Activated B cell treated with CpG ODN at 0.5 μM for 24 hours (primary cell): Measurements from ENCODE around the gene P2RX7. TPM values are rescaled to one million over a fixed set of nuclear protein-coding genes. Genes with fewer than 3 reads are reported as not detected.
A peak's percentile ranks its signal among the peaks of the same experiment; 100 is the strongest.
"Not testable (repeated sequence)": the region's sequence is repeated elsewhere in the genome, so short reads cannot be mapped to it uniquely, and the experiment has no call there.

Experiments
- ATAC-seq: fragments of 200-7000 bp; cut with Tn5 transposase; one replicate; pipeline ENCODE4 v1.10.0; 2021; ENCODE audit warnings: low read depth, mild to moderate bottlenecking, moderate library complexity
- CTCF ChIA-PET: fragments of 350-600 bp; sonication (Branson Sonifier 250); formaldehyde crosslinking; loops from one replicate; lab custom pipeline; 2021; ENCODE audit warnings: antibody characterized with exemption; lab: Charles Lee
- POLR2A ChIA-PET: fragments of 350-600 bp; sonication (Branson Sonifier 250); formaldehyde crosslinking; loops from one replicate; lab custom pipeline; 2021; ENCODE audit warnings: antibody characterized with exemption; lab: Charles Lee
- DNase-seq: peaks from one replicate; pipeline ENCODE4 v3.0.0; 2022
- H3K27ac Mint-ChIP-seq: one replicate; pipeline ENCODE4 v1.8.0; 2020; ENCODE audit warnings: mixed read lengths
- H3K27me3 Mint-ChIP-seq: one replicate; pipeline ENCODE4 v1.8.0; 2021; ENCODE audit warnings: mixed read lengths
- H3K36me3 Mint-ChIP-seq: one replicate; pipeline ENCODE4 v1.8.0; 2021; ENCODE audit warnings: low read depth, mixed read lengths
- H3K4me1 Mint-ChIP-seq: one replicate; pipeline ENCODE4 v1.8.0; 2021; ENCODE audit warnings: mixed read lengths
- H3K4me3 Mint-ChIP-seq: one replicate; pipeline ENCODE4 v1.8.0; 2020; ENCODE audit warnings: mild to moderate bottlenecking, mixed read lengths
- H3K9me3 Mint-ChIP-seq: one replicate; pipeline ENCODE4 v1.8.0; 2020; ENCODE audit warnings: mixed read lengths
- intact Hi-C: fragments of 100-400 bp; cut with micrococcal nuclease; formaldehyde crosslinking; loops from one replicate; pipeline ENCODE4 v1.15.1; 2024
- total RNA-seq: library from RNA; stranded (reverse); gene quantifications from 2 replicates; pipeline ENCODE4 v1.2.3, GENCODE V29; 2022
- TF ChIP-seq, protein P1 (sequence below): fragments of 200-600 bp; IDR thresholded peaks from one replicate; pipeline ENCODE4 v1.8.0; 2022; ENCODE audit warnings: antibody characterized with exemption, mild to moderate bottlenecking

P2RX7 gene
- total RNA-seq, 1 donor from 2014 or later: 5.3 TPM

GRCh38 chr12:121226399-121226798 lies 93.7 kb downstream of the P2RX7 start:
- H3K27ac Mint-ChIP-seq: no peak overlapping the region
- ATAC-seq (no peak), DNase-seq (no peak)
- POLR2A ChIA-PET: no interaction called here
- H3K27me3 Mint-ChIP-seq: no peaks in the 10 kb centered on the region
- H3K36me3 Mint-ChIP-seq: peaks cover 26% of the 10 kb centered on the region
- H3K4me3 Mint-ChIP-seq: no peak overlapping the region
- TF ChIP-seq, protein P1, sequence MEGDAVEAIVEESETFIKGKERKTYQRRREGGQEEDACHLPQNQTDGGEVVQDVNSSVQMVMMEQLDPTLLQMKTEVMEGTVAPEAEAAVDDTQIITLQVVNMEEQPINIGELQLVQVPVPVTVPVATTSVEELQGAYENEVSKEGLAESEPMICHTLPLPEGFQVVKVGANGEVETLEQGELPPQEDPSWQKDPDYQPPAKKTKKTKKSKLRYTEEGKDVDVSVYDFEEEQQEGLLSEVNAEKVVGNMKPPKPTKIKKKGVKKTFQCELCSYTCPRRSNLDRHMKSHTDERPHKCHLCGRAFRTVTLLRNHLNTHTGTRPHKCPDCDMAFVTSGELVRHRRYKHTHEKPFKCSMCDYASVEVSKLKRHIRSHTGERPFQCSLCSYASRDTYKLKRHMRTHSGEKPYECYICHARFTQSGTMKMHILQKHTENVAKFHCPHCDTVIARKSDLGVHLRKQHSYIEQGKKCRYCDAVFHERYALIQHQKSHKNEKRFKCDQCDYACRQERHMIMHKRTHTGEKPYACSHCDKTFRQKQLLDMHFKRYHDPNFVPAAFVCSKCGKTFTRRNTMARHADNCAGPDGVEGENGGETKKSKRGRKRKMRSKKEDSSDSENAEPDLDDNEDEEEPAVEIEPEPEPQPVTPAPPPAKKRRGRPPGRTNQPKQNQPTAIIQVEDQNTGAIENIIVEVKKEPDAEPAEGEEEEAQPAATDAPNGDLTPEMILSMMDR: no peak
- intact Hi-C loops: loop anchor here (2.0 kb wide), 1 partner anchor 16 kb away; the partner anchor contains the start of gene P2RX4
- peaks cover 38% of the 10 kb centered on the region for H3K4me1 Mint-ChIP-seq
- no peaks in the 10 kb centered on the region for H3K9me3 Mint-ChIP-seq
- CTCF ChIA-PET: no interaction called here

DNA sequence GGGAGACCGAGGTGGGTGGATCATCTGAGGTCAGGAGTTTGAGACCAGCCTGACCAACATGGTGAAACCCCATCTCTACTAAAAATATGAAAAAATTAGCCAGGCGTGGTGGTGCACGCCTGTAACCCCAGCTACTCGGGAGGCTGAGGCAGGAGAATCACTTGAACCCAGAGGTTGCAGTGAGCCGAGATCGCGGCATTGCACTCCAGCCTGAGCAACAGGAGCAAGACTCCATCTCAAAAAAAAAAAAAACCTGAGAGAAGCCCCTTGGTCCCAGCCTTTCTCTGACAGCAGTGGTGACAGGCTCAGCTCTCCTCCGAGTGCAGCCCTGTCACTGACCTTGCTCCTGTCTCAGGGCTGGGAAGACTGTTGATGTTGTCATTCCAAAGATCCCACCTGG lies 94.2 kb downstream of the P2RX7 start:
- H3K9me3 Mint-ChIP-seq, H3K27ac Mint-ChIP-seq, DNase-seq, H3K27me3 Mint-ChIP-seq, CTCF ChIA-PET: not testable (repeated sequence)
- peaks cover 38% of the 10 kb centered on the region for H3K4me1 Mint-ChIP-seq
- intact Hi-C loops: loop anchor here (2.0 kb wide), 1 partner anchor 16 kb away; the partner anchor contains the start of gene P2RX4
- peak; percentile 4 for ATAC-seq
- peaks cover 23% of the 10 kb centered on the region for H3K36me3 Mint-ChIP-seq
- H3K4me3 Mint-ChIP-seq: peak overlapping the region; percentile 9
- POLR2A ChIA-PET: interaction anchor here (0.7 to 0.8 kb wide), 2 partner anchors 13 to 691 kb away, joined by 3 to 4 read pairs; no protein-coding TSS in a partner anchor

DNA sequence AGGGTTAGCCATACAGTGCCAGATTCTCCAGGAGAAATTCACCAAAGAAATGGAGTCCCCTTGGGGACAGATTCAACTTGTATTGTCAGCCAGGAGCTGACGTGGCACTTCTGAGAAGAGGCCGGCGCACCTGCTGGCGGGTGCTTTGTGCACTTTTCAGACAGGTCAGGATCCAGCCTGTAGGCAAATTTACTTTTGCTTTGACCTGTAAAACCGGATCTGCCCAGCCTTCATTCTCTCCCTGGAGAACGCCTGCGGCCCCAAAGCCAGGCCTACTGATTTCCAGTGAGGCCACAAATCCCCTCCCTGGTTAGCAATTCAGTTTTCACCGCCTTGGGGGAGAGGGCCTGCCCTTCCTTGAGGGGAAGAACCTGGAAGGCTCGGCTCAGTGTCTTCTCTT lies 94.6 kb downstream of the P2RX7 start:
- H3K4me3 Mint-ChIP-seq: peak overlapping the region; percentile 9
- ATAC-seq (peak; percentile 70), DNase-seq (no peak)
- H3K27ac Mint-ChIP-seq: peak overlapping the region; percentile 68
- peaks cover 24% of the 10 kb centered on the region for H3K36me3 Mint-ChIP-seq
- intact Hi-C loops: loop anchor here (2.0 kb wide), 1 partner anchor 16 kb away; the partner anchor contains the start of gene P2RX4
- TF ChIP-seq, protein P1: no peak
- CTCF ChIA-PET: no interaction called here
- no peaks in the 10 kb centered on the region for H3K9me3 Mint-ChIP-seq
- H3K27me3 Mint-ChIP-seq: no peaks in the 10 kb centered on the region
- POLR2A ChIA-PET: interaction anchor here (0.6 to 0.8 kb wide), 3 partner anchors 13 to 758 kb away, joined by 3 to 6 read pairs (median 4); no protein-coding TSS in a partner anchor
- H3K4me1 Mint-ChIP-seq: peaks cover 37% of the 10 kb centered on the region

GRCh38 chr12:121228919-121229665 lies 96.4 kb downstream of the P2RX7 start:
- H3K4me3 Mint-ChIP-seq: no peak overlapping the region
- H3K27me3 Mint-ChIP-seq: no peaks in the 10 kb centered on the region
- no peak for ATAC-seq
- CTCF ChIA-PET: interaction anchor here (0.5 to 2.0 kb wide), 3 partner anchors 54 to 169 kb away, joined by 3 to 6 read pairs (median 4); no protein-coding TSS in a partner anchor
- H3K27ac Mint-ChIP-seq: no peak overlapping the region
- intact Hi-C loops: no loop called here
- TF ChIP-seq, protein P1: no peak
- POLR2A ChIA-PET: no interaction called here
- no peaks in the 10 kb centered on the region for H3K9me3 Mint-ChIP-seq
- DNase-seq: no peak
- H3K36me3 Mint-ChIP-seq: peaks cover 37% of the 10 kb centered on the region
- peaks cover 19% of the 10 kb centered on the region for H3K4me1 Mint-ChIP-seq

DNA sequence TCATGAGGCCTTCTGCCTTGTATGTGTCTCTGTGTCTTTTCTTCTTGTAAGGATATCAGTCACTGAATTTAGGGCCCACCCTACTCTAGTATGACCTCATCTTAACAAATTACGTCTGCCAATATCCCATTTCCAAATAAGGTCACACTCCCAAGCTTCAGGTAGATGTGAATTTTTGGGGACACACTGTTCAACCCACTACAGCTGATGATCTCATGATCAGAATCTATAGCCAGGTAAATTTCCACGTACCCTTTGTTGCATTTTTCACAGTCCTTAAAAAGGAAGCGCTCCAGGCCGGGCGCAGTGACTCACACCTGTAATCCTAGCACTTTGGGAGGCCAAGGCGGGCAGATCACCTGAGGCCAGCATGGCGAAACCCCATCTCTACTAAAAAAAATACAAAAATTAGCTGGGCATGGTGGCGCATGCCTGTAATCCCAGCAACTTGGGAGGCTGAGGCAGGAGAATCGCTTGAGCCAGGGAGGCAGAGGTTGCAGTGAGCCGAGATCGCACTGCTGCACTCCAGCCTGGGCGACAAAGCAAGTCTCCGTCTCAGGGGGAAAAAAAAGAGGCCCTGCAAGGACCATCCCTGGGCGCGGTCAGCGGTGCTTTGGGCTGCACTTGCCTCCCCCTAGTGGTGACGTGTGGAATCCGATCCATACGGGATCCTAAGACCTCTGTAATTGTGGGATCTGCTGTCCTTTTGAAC lies 97.3 kb downstream of the P2RX7 start:
- CTCF ChIA-PET: interaction anchor here (0.5 to 2.0 kb wide), 5 partner anchors 9 to 170 kb away, joined by 3 to 6 read pairs (median 4); no protein-coding TSS in a partner anchor
- intact Hi-C loops: loop anchor here (1.0 to 5.0 kb wide), 3 partner anchors 67 to 170 kb away; partner anchors contain the start of gene CAMKK2
- H3K27me3 Mint-ChIP-seq, DNase-seq, H3K9me3 Mint-ChIP-seq, H3K27ac Mint-ChIP-seq, POLR2A ChIA-PET, H3K4me3 Mint-ChIP-seq: not testable (repeated sequence)
- peak; percentile 57 for ATAC-seq
- H3K4me1 Mint-ChIP-seq: peaks cover 16% of the 10 kb centered on the region
- H3K36me3 Mint-ChIP-seq: peaks cover 42% of the 10 kb centered on the region
- TF ChIP-seq, protein P1: peak; percentile 43
